ENCODE results near the gene THSD4. TPM values are rescaled to one million over a fixed set of nuclear protein-coding genes. Genes with fewer than 3 reads are reported as not detected.

Gene THSD4
- total and polyA plus RNA-seq, 7 donors: 0.21 to 3.1 (median 1.8) TPM

GRCh38 chr15:71250936-71251583 lies 135.8 kb downstream of the THSD4 start:
- TF ChIP-seq CTCF (IDR thresholded peaks at IDR 0.05): no peak
- Histone ChIP-seq H3K4me3 (no peak overlapping the region), H3K27ac (no peak overlapping the region), H3K36me3 (ENCODE audit: insufficient read depth in 1 of 2, low read depth in 1 of 2) (no peaks in the 10 kb centered on the region), H3K4me1 (no peaks in the 10 kb centered on the region), H3K9me3 (no peaks in the 10 kb centered on the region), H3K27me3 (ENCODE audit: insufficient read depth in 3 of 3, low read length in 2 of 3) (no peaks in the 10 kb centered on the region)
- WGBS, 3 donors: 75 to 83% (median 81%) methylated on average over 2 of the region's 2 CpGs
- no peak for ATAC-seq
- intact Hi-C loops (cut with DNase I): no loop called here
- no peak for DNase-seq

GRCh38 chr15:71251584-71252043 lies 136.3 kb downstream of the THSD4 start:
- H3K36me3 ChIP-seq (ENCODE audit: insufficient read depth in 1 of 2, low read depth in 1 of 2): no peaks in the 10 kb centered on the region
- WGBS, 3 donors: 56 to 74% (median 59%) methylated on average over 4 of the region's 4 CpGs
- no peaks in the 10 kb centered on the region for H3K4me1 ChIP-seq
- DNase-seq (no peak), ATAC-seq (no peak)
- intact Hi-C loops (cut with DNase I): no loop called here
- TF ChIP-seq CTCF (IDR thresholded peaks at IDR 0.05): no peak
- no peaks in the 10 kb centered on the region for H3K9me3 ChIP-seq
- no peak overlapping the region for H3K27ac ChIP-seq
- no peaks in the 10 kb centered on the region for H3K27me3 ChIP-seq (ENCODE audit: insufficient read depth in 3 of 3, low read length in 2 of 3)
- H3K4me3 ChIP-seq: no peak overlapping the region

- no peak for TF ChIP-seq CTCF (IDR thresholded peaks at IDR 0.05)
- 81 to 89% (median 84%) methylated on average over 6 of the region's 6 CpGs for WGBS, 3 donors
- intact Hi-C loops (cut with DNase I): no loop called here
Measured at GRCh38 chr15:71252044-71252739, 136.9 kb downstream of the THSD4 start.

GRCh38 chr15:71252740-71253047 lies 137.4 kb downstream of the THSD4 start:
- no peaks in the 10 kb centered on the region for H3K27me3 ChIP-seq (ENCODE audit: insufficient read depth in 3 of 3, low read length in 2 of 3)
- H3K9me3 ChIP-seq: no peaks in the 10 kb centered on the region
- no peaks in the 10 kb centered on the region for H3K36me3 ChIP-seq (ENCODE audit: insufficient read depth in 1 of 2, low read depth in 1 of 2)
- WGBS, 3 donors: 96 to 100% (median 99%) methylated on average over 3 of the region's 3 CpGs
- no peak overlapping the region for H3K27ac ChIP-seq
- intact Hi-C loops (cut with DNase I): no loop called here
- ATAC-seq: no peak
- H3K4me1 ChIP-seq: no peaks in the 10 kb centered on the region
- TF ChIP-seq CTCF (IDR thresholded peaks at IDR 0.05): no peak
- no peak overlapping the region for H3K4me3 ChIP-seq
- no peak for DNase-seq

More at GRCh38 chr15:71252044-71252739, 136.9 kb downstream of the THSD4 start:
- H3K36me3 ChIP-seq (ENCODE audit: insufficient read depth in 1 of 2, low read depth in 1 of 2): no peaks in the 10 kb centered on the region
- no peaks in the 10 kb centered on the region for H3K27me3 ChIP-seq (ENCODE audit: insufficient read depth in 3 of 3, low read length in 2 of 3)
- H3K27ac ChIP-seq: no peak overlapping the region
- H3K9me3 ChIP-seq: no peaks in the 10 kb centered on the region
- H3K4me1 ChIP-seq: no peaks in the 10 kb centered on the region
- DNase-seq: no peak
- no peak overlapping the region for H3K4me3 ChIP-seq
- no peak for ATAC-seq
